ENCODE results near the gene CSTF1.
"Not testable (repeated sequence)": the region's sequence is repeated elsewhere in the genome, so short reads cannot be mapped to it uniquely, and the experiment has no call there.

The CSTF1 gene

DNA sequence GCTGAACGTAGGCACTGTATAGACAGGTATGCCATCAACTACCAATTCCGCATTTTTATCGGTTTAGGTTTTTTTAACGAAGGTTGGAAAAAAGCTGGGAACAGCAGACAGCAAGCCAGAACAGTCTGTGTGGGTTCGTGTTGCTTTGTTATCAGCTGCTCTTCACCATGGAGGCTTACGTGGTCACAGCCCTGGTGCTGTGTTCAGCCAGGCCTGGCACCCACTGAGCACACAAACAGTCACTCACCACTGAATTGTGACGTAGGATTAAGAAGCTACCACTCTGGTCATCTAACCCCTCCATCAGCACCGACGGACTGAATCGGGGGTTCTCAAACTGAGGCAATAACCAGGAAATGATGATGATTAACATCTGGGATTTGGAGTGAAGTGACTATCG, 20.5 kb upstream of the CSTF1 start:
- no peak for DNase-seq

DNA sequence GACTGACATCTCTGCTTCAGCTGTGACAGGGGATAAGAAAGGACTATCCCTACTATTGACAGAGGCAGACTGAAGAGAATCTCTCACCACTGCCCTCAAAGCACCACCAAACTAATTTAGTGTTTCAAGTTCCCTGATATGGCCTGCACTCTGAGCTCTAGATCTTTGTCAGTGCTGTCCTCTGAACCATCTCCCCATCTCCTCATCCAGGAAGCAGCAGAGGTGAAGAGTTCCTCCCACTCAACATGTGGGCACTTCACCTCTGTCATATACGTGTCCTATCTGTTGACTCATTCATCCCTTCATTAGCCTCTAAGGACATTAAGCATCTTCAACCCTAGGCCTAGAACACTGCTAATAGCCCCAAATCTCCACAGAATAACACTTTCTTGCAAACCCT, 19.6 kb upstream of the CSTF1 start:
- no peak for DNase-seq

DNA sequence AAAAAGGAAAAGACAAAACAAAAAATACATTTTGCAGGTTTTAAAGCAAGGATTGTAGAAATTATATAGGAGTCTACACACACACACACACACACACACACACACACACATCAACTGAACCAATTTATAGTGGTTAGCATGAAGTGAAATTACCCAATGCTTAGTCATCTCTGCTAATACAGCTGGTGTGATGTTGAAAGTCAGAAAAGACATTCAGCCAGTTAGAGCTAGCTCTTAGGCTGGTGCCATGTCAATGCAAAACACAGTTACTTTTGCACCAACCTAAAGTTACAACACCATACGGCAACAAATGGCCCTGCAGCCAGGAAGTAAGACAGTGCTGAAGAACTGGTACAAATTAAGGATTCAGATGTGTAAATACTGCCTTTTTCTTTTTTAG, 18.5 kb upstream of the CSTF1 start:
- peak; percentile 94 for DNase-seq

DNA sequence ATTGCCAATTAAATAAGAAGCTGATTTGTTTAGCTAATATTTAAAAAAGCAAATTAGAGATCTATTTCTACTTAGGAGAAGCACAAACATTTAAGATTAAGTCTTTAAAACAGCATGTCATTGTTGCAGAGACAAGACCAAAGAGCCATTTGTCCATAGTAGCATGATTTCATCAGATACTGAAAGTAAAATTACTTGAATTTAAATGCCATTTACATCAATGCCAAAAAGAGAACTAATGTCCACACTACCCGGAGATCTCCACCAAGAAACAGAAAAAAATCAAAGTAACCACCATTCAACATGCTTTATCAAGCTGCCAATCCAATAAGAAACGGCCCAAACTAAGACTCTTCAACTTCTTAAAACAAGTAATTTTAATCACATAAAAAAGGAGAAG, 16.1 kb upstream of the CSTF1 start:
- DNase-seq: peak; percentile 70

DNA sequence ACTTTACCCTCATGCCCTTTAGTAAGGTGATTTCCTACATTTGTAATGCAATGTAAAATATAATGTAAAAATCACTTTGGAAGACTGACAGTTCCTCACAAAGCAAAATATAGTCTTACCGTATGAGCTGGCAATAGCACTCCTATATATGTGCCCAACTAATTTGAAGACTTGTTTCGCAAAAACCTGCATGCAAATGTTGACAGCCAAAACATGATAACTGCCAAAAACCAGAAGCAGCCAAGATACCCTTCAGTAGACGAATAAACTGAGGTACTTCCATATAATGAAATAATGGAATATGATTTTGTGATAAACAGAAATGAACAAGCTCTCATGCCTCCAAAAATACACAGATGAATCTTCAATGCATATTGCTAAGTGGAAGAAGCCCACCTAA, 14.1 kb upstream of the CSTF1 start:
- no peak for DNase-seq

DNA sequence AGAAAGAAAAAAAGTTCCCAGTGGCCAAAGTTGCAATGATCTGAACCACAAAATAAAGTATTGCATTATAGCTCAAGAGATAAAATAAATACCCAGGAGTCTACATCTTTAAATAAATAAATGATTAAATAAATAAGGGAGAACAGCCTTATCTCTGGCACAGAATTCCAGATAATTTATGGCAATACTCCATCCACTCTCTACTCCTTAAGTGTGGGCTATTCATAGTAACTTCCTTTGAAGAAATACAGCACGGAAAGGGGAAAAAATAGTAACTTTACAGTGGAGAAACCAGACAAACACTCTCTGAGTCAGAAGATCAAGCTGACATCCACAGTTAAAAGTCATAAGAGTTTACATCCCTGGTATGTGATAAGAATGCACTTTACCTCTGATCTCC, 12.1 kb upstream of the CSTF1 start:
- DNase-seq: peak; percentile 12

DNA sequence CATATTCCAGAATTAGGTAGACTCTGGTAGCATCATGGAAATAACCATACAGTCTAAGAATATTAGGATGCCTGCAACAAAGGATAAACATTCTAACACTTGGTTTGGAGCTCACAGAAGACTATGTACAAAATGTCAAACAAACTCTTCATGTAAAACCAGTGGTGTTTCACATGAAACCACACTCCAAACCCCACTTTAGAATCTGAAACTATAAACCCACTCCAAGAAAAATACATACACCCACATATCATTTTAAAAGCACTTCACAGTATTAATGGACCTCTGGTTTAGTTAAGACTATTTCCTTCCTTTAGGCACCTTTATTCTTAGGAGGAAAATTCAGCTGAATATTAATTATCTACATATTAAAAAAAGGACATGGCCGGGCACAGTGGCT, 10.9 kb upstream of the CSTF1 start:
- no peak for DNase-seq

DNA sequence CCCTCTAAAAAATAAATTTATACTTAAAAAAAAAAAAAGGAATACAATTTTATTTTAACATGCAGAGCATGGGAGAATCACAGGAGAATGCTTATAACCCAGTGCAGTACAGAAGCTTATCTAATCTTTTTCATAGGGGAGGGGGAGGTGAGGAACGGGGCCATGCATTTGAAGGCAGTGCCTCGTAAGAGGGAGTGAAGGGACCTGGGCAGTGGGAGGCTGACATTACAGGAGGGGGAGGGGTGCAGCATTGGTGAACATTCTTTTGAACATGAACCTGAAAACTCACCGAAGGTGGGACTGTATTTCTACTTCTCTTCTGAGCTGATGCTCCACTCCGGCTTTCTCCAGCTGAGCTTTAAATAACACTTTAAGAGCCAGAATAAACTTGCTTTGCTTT, 9.7 kb upstream of the CSTF1 start:
- no peak for DNase-seq

DNA sequence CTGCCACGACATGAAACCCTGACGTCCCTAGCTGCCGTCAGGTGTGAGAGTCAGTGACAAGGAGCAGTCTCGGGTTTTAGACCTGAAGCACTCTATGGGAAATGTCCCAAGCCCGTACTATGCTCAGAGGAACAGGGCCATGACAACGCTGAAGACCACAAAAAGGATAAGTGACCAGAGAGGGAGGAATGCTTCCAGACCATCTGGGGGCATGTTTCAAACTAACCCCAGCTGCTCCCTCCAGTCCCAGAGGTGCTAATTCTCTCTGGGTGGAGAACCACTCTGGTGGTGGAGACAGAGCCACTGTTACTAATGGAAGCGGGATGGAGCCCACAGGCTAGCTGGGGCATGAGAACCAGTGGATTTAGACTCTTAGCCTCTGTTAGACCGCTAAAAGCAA, 9.1 kb upstream of the CSTF1 start:
- no peak for DNase-seq

DNA sequence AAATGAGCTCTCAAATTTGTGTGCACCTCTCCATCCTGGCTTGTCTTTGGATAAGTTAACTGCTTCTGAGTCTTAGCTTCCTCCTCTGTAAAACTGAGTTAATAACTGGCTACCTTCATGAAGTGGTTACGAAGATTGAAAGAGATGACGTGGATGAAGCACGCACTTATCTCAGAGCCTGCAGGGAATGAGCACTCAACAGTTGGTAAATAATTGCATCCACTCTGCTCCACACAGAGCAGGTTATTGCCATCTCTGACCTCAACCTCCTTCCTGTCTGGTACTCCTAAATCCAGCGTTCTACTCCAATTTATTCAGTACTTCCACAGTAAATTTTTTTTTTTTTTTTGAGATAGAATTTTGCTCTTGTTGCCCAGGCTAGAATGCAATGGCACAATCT, 7.3 kb upstream of the CSTF1 start:
- no peak for DNase-seq

DNA sequence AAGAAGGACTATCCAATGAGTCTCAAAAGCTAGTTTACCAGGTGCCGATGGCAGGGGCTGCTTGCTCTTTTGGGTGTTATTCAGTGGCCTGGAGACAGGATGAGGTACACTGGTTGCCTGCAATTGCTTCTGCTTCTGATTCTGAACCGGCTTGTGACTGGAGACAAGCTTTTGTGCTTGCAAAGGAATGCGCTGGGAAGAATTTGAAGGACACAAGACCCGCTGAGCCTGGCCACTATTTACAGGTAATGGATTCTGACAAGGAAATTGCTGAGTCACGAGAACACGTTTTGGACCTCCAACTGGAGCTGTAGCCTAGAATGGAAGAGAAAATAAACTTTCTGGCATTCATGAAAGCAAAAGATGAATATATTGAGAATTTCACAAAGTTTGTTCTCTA, 6.2 kb upstream of the CSTF1 start:
- DNase-seq: no peak

DNA sequence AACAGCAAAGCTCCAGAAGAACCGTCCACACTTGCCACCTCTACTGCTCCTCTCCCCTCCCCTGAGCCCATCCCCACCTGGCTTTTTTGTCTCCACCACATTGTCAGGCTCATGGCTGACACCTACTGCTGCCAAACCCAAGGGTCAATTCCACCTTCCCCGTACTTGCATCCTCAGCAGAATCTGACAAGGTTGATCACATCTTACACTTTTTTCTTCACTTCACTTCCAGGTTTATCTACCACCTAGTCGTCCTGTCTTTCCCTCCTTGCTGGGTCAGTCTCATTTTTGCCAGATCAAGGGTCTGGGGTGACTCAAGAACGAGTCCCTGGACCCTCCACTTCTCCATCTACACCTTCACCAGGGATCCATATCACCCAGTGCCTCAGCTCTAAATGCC, 3.6 kb upstream of the CSTF1 start:
- DNase-seq: no peak

DNA sequence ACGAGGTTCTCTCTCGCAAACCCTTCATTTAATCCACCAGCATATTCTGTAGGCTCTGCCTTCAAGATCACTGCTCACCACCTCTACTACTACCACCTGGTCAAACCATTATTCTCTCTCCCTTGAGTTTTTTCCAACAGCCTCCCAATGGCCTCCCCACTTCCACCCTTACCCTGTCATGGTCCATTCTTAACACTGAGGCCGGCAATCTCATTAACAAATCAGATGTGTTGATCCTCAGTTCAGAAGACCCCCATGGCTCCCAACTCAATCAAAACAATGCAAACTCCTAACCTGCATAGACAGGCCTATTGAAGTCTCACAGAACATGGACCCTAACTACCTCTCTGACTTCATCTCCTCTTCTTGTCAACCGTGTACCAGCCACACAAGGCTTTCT, 2.6 kb upstream of the CSTF1 start:
- DNase-seq: no peak

DNA sequence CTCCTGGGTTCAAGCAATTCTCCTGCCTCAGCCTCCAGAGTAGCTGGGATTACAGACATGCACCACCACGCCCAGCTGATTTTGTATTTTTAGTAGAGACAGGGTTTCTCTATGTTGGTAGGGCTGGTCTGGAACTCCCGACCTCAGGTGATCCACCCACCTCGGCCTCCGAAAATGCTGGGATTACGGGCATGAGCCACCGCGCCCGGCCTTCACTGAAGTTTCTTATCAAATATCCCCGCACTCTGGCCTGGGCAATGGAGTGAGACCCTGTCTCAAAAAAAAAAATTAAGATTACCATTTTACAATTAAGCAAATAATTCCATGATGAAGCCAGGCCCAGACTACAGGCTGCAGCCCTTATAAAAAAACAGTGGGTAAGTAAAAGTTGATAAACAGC, 2.0 kb upstream of the CSTF1 start:
- DNase-seq: not testable (repeated sequence)

DNA sequence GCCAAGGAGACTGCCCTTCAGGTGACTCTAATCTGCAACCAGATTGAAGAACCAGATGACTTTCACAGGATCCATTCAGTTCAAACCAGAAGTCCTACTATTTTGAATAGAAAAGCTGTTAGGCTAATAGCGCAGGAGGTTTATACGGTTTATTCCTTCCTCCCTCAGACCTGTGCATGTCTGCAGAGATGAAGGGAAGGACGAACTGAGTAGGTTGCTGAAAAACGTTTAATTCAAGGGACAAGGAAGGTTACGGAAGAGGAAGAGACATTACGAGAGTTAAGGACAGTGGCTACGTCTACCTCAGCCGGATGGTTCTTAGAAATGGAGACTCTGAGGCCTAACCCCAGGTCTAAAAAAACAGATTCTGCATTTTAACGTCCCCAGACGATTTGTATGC, 1.4 kb upstream of the CSTF1 start:
- no peak for DNase-seq

DNA sequence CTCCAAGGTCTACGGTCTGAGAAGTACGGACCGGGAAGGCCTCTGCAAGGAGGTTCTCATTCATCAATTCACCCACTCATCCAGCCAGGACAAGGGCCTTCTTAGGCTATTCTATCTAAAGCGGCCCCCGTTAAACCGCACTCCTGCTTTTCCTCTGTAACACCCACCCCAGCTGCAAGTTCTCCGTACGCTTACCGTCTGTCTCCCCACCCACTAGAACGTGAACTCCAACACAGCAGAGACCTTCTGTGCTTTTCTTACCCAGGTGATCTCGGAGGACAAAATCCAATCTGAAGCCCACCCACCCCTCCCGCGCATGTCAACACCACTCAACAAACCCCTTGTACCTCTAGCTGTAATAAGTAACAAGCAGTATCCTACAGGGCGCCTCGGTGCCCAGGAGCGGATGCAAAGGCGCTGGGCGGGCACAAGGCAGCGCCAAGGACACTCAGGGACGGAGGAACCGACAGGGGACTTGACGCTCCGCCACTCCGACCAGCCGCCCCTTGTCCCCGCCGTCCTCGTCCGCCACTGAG, 781 bp upstream of the CSTF1 start:
- DNase-seq: no peak

DNA sequence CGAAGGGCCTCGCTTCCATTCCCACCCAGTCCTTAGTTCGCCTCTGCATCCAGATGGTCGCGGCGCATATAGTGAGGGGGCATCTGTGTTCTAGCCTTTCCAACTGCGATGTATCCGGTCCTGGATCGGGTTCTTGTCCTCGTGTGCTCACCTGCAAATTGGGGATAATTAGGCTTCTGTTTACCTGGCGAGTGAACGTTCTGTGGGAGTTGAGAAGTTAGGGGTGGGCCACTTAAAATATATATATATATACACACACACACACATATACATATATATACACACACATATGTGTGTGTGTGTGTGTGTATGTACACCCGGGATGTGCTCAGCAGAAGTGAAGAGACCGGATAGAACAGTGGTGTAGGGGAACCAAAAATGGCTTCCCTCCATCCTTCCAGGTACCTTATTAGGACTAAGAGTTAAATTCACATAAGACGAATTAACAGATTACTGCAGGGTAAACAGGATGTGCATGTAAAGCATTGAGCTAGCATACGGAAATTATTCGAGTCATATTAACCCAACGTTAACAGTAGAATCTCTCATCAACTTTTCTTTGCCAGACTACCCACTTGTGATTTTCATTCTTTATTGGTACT, 537 bp downstream of the CSTF1 start:
- no peak for DNase-seq

DNA sequence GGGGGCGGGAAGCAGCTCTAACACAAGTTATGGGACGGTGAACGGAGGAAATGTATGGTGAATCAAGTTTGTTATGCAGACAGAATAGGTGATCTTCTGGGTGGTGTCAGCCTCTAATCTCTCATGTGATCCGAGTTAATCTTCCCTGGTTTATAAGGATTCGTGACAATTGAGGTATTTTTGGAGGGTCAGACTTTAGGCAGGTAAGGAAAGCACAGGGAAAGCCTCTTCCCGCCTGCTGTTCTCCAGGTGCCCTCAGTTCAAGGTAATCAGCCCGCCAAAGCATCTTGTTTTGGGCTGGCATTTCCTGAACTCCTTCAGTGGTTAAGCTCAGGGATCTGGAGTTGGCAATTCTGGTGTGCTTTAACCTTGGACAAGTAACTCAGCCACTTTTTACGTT, 1.2 kb downstream of the CSTF1 start:
- DNase-seq: no peak

DNA sequence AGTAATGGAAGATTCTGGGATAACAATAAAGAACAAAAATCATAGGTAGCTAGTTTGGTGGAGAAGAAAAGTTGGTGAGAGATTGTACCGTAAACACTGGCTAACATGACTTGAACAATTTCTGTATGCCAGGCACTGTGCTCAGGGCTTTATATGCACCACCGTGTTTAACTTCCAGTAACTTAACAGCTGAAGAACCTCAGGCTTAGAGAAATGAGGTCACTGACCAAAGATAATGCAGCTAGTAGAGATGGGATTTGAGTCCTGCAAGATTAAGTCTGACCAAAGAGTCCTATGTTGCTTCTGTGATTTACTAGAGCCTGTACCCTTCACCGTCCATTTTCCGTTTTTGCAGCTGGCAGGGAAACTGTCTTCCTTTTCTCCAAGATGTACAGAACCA, 2.7 kb downstream of the CSTF1 start:
- no peak for DNase-seq

DNA sequence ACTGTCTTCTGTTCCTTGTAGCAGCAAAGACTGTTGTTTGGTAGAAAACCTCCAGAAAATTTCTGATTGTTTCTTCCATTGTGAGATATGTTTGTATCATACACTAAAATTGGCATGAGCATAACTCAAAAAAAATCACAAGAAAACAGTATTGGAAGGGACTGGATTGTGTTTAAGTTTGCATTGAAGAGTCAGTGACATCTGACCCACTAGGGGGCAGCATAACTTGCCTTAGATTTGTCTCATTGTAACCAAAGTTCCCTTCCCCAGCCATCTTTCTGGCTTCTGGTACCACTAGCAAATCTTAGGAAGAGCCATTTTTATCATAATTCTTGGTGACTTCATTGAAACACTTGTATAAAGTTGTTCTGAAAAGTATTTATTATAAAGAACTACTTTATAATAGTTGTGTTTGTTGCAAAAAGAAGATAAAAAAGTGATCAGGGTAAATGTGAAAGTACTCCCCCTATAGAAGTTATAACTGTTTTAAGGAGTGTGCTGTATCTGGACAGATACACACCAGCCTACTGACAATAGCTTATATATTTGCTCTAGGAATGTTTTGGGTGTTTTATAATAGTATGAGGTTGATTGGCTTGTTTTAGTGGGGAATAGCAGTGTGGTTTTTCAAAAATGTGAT, 7.7 kb downstream of the CSTF1 start:
- DNase-seq: peak; percentile 86

DNA sequence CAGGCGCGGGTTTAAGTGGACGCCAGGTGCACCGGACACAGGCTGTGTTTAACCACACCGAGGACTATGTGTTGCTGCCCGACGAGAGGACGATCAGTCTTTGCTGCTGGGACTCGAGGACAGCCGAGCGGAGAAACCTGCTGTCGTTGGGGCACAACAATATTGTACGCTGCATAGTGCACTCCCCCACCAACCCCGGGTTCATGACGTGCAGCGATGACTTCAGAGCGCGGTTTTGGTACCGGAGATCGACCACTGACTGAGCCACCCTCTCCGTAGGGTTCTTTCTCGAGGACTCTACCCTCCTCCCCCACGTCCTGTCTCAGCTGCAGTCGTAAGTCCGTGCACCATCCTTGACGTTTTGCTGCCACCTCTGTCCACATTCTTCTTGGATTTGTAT, 11.0 kb downstream of the CSTF1 start:
- DNase-seq: no peak

DNA sequence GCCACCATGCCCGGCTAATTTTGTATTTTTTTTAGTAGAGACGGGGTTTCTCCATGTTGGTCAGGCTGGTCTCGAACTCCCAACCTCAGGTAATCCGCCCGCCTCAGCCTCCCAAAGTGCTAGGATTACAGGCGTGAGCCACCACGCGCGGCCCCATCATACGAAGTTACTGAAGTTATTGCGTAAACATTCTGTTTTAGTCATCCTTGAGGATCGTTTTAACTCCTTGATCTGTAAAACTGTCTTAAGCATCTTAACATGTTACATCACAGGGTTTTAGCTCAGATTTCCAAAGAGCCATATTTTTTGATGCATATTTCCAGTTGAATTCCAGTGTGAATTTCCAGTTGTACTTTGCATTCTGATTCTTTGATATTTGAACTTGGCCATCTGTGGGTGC, 12.9 kb downstream of the CSTF1 start:
- not testable (repeated sequence) for DNase-seq

DNA sequence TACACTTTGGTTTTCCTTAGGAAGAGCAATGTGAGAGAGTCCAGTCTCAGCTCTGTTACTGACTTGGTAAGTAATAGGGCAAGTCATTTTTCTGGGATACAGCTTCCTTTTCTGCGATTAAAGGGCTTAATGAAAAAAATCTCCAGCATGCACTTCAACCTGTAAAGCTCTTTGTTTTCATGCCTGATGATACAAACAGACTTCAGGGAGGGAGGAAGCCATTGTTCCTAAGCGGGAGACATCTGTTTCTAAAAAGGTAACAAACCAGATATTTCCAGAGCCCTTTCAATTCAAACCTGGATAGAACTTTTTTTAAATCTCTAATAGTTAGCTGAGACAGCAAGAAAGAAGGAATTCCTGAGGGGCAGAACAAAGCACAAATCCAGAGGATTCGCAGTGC, 14.5 kb downstream of the CSTF1 start:
- DNase-seq: no peak

DNA sequence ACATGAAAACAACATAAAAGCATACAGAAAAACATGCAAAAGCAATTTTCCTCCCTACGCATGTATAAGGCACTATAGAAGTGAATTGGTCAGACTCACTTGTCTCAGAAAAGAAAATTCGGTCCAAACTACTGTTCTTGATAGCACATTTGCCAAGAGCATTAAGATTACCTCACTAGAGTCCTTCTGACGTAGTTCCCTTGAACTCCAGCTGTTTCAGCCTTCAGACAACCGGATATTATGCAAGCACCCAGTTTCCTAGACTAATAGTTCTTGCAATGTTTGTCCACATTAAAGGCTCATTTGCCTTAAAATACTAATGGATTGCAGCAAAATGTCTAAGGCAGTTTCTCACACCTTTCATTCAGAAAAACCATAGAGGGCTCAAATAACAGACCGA, 17.1 kb downstream of the CSTF1 start:
- peak; percentile 85 for DNase-seq

DNA sequence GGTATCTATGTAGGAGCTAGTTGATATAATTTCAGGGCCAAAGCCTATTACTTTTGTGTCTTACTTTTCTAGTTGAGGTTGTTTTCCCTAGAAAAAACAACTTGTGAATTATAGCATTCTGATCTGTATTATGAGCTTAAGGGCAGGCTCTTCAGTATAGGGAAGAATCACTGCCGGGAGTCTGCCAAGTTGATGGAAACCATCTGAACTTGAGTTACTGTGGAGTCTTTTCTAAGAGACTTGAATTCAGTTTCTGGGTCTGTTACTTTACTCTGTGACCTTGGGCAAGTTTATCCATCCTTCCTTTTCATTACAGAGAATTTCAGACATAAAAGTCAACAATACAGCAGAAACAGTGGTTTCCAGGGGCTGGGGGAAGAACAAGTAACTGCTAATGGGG, 17.5 kb downstream of the CSTF1 start:
- no peak for DNase-seq
